GM10847 (cell line): ENCODE results near the gene PSMA5.

Experiments
- POLR2A ChIP-seq: IDR thresholded peaks from 2 replicates; pipeline ENCODE4 v1.6.1; 2011; ENCODE audit not compliant: insufficient read length; ENCODE audit errors: extremely low read depth

The PSMA5 gene

GRCh38 chr1:109426281-109427170 lies at the start of gene PSMA5:
Gene PSMA5 (minus strand): TSS chr1:109426448. CDS start chr1:109426330, 118 bp downstream.
- TF ChIP-seq POLR2A: peak; percentile 90

GRCh38 chr1:109475261-109475660 lies 49.0 kb upstream of the PSMA5 start:
- no peak for TF ChIP-seq POLR2A

GRCh38 chr1:109474697-109475096 lies 48.4 kb upstream of the PSMA5 start:
- no peak for TF ChIP-seq POLR2A

GRCh38 chr1:109472779-109473178 lies 46.5 kb upstream of the PSMA5 start:
- TF ChIP-seq POLR2A: no peak

GRCh38 chr1:109470245-109470644 lies 44.0 kb upstream of the PSMA5 start:
- TF ChIP-seq POLR2A: no peak

GRCh38 chr1:109468903-109469302 lies 42.7 kb upstream of the PSMA5 start:
- TF ChIP-seq POLR2A: no peak

GRCh38 chr1:109468061-109468460 lies 41.8 kb upstream of the PSMA5 start:
- TF ChIP-seq POLR2A: no peak

- TF ChIP-seq POLR2A: no peak
These were observed 41.1 kb upstream of the PSMA5 start for GRCh38 chr1:109467301-109467777.

GRCh38 chr1:109466452-109467300 lies 40.4 kb upstream of the PSMA5 start, which contains the start of gene SYPL2:
Gene SYPL2 (plus strand): TSS chr1:109466546. CDS start chr1:109466844, 298 bp downstream.
- TF ChIP-seq POLR2A: no peak

GRCh38 chr1:109466125-109466451 lies 39.8 kb upstream of the PSMA5 start:
- no peak for TF ChIP-seq POLR2A

GRCh38 chr1:109457819-109458218 lies 31.6 kb upstream of the PSMA5 start:
- no peak for TF ChIP-seq POLR2A

GRCh38 chr1:109454497-109455133 lies 28.4 kb upstream of the PSMA5 start:
- TF ChIP-seq POLR2A: no peak

GRCh38 chr1:109447524-109447923 lies 21.3 kb upstream of the PSMA5 start:
- TF ChIP-seq POLR2A: no peak

GRCh38 chr1:109444346-109444745 lies 18.1 kb upstream of the PSMA5 start:
- no peak for TF ChIP-seq POLR2A

- no peak for TF ChIP-seq POLR2A
These were observed 17.2 kb upstream of the PSMA5 start for GRCh38 chr1:109443476-109443875.

GRCh38 chr1:109441069-109441468 lies 14.8 kb upstream of the PSMA5 start:
- TF ChIP-seq POLR2A: no peak

GRCh38 chr1:109438798-109439297 lies 12.6 kb upstream of the PSMA5 start:
- TF ChIP-seq POLR2A: no peak
